Stimulated activated CD4-positive, alpha-beta T cell treated with anti-CD3 and anti-CD28 coated beads, Interleukin-15, amount 100 ng/mL, for 48 hours (primary cell): ENCODE data around the gene AKR1C2.
"Not testable (repeated sequence)": the region's sequence is repeated elsewhere in the genome, so short reads cannot be mapped to it uniquely, and the experiment has no call there.

ENCODE experiments used
- DNase-seq, 2 donors: peaks; one replicate each; pipeline ENCODE4 v3.0.0-alpha.2; 2020; ENCODE audit warnings: low read depth in 2 of 2

The AKR1C2 gene

DNA sequence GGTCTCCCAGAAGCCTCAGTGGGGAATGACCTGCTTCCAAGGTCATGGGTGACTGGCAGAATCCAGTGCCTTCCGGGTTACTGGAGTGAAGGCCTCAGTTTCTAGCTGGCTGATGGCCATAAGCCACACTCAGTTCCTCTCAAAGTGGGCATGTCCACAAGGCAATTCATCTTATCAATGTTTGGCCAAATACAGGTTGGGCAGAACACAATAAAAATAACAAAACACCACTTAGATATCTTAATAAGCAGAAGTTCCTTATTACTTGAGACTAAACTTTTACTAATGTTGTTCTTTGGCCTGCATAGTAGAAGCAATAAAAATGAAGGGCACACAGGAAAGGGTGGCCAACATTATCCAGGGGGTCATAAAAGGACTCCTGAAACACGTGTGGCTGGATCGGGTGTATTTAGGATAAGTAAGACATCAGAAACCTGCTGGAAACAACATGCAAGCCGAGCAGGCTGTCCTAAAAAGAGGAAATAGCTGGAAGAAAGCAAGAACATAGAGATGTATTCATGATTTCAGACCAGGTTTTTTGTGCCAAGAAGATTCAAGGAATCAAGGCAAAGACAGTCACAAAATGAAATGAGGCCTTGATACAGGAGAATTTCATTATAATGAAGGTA, 19.6 kb upstream of the AKR1C2 start:
- no peak for DNase-seq

DNA sequence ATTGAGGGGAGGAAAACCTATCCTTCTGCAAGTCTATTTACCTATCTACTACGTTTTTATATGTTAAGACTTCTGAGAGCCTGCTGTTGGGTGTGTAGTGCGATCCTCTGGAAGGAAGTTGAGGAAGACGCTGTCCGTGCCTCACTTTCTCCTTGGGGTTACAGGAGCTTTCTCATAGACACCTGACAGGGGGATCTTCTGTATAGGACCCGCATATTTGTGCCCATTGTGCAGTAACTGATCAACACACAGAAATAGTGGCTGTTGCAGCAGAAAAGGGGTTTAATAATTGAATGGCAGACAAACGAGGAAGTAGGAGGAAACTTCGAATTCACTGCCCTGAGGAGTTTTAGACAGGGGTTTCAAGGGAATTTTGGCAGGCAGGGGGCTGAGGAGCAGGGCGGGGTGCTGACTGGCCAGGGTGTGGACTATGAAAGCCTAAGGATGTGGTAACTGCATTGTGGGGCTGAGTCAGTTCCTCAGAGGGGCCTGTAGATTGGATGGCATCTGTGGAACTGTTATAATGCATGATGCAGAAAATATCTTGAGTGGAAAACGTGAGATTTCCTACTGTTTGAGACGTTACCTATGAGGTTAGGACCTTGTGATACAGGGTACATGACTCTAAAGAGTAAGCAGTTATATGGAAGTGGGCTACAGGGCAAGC, 18.1 kb upstream of the AKR1C2 start:
- not testable (repeated sequence) for DNase-seq

DNA sequence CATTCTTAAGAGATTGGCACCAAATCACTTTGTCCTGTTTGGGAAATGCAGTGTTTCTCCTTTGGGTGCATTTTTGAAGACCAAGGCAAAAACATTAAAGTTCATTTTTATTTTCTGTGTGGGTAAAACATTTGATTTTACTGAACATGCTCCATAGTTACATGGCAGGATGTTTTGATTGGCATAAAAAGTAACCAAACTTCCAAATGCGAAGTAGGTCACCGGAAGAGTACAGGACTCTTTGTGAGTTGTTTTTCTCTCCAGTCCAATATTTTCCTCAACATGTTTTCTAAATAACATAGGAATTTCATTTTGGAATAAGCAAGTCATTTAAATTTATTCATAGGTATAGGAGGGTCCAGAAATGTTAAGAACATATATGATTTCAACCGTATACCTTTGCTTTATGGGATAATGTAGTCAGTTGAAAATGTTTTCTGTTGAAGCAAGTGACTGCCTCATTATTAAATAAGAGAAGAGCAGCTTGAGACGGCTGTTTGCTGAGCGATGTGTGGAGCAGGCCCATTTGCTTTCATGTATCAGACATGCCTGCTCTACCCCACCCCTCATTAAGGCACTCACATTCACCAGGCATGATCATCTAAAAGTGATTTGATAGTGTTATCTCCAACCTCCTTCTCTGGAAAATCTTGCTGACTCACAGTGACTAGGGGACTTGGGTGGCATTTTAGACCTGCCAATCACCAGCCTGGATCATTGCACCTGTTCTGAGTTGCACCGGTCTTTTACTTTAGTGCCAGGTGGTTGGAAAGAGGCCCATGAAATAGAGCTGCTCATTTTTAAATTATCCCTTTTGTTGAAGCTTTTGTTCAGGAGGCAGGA, 16.3 kb upstream of the AKR1C2 start:
- DNase-seq = not testable (repeated sequence)

DNA sequence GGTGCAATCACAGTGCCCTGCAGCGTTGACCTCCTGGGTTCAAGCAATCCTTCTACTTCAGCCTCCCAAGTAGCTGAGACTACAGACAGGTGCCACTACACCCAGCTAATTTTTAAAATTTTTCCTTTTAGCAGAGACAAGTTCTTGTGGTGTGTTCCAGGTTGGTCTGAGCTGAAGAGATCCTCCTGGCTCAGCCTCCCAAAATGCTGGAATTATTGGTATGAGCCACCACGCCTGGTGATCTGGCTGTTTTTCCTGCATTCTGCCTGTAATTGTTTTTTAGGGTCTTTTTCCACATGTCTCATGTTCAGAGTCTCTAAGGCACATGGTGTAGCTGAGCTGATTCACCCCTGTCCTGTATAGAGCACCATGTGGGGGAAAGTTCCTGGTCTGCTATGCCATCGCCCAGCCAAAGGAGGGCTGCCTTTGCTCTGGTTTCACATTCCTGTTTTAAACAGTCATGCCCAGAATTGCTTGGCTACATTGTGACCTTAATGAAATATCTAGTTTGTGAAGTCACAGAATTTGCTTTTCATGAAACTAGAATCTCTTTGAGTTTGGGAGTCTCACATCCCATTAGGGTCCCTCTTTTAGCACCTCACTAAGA, 15.1 kb upstream of the AKR1C2 start:
- not testable (repeated sequence) for DNase-seq

DNA sequence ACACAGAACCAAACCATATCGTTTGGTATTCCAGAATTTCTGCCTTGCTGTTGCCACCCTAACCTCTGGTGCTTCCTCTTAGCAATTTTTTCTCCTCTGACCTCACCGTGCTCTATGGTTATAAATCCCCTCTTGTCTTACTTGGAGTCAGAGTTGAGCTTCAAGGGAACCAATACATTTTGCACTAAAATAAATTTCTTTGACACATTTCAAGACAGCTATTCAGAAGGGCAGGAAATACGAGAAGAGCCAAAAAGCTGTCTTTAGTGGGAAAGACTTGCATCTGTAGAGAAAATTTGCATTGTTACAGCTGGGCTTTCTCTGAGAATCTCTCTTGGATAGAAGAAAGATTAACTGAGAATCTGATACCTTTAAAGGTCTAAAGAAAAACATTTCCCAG, 14.5 kb upstream of the AKR1C2 start:
- no peak for DNase-seq

DNA sequence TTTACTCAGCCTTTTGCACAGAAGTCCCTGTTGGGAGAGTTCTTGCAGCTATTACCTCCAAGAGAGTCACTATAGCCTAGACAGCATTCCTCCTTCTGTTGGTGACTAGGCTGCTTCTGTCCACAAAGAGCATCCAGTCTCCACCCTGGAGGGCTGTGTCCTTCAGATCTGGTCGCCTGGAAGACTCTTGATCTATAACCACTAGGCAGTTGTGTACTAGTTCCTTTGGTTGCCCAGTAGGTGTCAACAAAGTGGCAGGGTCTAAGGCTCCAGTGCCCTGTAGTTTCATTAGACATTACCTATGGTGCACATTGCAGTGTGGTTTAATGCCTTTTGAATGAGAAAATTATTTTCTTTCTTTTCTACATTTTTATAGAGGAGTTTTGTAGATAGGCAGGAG, 11.3 kb upstream of the AKR1C2 start:
- no peak for DNase-seq

DNA sequence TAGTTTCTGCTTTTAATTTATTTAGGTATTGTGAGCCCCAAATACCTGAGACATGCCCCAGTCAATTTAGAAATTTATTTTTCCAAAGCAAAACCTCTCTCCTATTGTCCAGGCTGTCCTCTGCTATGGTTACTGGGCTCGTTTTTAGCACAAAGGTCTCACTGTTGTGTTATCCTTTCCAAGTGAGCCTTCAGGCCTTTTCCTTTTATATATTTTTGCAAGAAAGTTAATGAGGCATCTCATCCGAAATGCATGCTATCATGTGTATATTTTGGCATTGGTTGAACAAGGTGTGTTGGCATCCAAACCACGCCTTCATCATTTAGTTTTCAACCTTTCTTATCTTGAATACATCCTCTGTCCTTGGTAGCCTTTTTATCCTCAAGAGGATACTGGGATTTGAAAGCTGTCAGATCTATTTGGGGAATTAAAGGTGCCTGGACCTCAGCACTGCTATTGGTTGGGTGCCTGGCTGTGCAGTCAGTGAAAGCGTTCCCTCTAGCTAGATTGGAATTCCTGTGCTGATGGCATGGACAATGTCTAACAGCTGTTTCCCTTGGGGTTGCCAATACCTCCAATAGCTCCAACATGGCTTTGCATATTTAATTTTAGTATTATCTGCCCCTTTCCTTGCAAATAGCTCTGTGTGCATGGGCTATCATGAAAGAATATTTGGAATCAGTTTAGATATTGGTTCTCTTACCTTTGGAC, 10.7 kb upstream of the AKR1C2 start:
- DNase-seq = not testable (repeated sequence)

DNA sequence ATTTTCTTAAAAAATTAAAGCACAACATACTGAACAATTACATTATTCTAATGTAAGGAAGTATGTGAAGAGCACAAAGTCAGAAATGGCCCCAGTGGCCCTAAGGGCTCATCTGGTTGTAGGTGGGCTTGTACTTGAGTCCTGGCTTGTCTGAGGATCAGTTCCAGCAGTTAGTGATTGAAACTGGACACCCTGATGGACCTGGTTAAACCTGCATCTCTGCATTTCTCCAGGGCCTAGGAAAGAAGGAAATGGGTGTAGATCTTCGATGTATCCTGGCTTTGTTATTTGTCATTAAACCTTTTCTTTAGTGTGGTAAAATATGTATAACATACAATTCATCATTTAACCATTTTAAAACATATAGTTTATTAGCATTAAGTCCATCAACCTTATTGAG, 9.7 kb upstream of the AKR1C2 start:
- no peak for DNase-seq

DNA sequence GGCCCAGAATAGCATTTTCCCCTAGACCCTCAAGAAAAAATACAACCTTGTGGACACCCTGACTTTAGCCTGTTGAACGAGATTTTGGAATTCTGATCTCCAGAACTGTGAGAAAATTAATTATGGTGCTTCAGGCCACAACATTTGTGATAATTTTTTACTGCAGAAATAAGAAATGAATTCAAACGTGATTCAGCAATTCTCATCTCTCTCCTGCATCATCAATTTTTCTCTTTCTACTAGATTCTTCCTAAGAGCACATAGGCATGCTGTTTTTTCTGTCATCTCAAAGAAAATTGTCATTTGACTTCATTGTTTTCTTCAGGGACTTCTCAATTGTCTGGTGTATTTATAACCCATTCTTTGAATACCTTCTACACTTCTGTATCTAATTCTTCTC, 8.9 kb upstream of the AKR1C2 start:
- no peak for DNase-seq

DNA sequence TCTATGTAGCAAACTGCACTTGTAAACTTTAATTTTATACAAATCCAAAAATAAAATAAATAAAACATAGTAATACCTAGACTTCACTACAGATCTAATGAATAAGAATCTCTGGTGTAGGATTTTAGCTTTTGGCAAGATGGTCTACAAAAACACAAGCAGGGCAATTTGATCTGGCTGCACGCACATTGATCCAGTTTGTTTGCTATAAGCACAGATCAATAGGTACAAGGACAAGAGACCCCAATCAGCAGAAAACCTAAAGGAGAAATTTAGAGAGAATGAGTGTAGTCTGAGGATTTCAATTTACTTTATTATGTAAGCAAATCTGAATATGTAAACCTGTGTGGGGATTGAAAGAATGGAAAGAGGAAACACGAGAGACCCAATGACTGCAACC, 7.7 kb upstream of the AKR1C2 start:
- DNase-seq = not testable (repeated sequence)

DNA sequence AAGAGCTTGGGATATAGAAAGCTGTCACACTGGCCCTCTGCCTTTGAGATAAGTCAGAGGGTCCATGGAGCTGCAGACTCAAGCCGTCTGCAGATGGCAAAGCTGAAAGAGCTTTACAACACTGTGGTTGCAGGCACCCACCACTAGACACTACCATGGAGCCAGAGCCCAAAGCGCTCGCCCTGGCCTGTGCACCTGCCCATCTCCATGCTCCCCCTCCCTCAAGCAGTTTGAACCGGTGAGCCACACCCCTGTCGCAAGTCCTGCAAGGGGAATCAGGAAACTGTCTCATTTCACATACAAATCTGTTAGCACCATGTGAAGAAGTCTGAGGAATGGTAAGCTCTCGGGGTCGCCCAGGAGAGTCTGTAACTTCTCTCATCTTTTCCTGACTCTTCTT, 6.4 kb upstream of the AKR1C2 start:
- DNase-seq = not testable (repeated sequence)

DNA sequence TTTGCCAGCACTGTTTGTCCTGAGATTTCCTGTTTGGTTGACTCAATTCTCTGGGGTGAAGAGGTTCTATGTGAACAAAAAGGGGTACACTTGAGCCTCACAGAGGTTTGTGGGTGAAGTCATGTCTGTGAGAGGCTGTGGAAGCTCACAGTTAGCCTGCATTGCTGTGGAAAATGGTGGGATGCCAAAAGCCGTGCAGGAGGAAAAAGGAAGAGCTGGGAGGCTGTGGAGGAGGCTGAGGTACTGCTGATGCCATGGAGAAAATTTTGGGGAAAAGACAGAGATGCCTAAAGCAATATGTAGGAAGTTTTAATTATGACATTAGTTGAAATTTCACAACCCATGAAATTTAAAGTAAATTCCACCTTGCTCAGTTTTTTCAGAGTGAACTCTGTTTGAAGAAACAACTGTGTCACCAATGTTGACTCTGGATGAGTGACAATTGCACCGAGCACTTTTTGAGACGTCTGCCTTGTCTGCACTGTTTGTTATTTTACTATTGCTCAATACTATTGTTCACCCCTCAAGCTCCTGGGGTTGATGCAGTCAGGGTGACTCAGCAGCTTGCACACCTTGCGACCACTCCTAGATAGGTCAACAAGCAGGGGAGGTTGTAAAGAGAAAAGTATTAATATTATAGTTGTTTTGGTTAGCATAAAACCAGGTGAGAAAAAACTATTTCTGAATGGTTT, 5.3 kb upstream of the AKR1C2 start:
- DNase-seq = not testable (repeated sequence)

DNA sequence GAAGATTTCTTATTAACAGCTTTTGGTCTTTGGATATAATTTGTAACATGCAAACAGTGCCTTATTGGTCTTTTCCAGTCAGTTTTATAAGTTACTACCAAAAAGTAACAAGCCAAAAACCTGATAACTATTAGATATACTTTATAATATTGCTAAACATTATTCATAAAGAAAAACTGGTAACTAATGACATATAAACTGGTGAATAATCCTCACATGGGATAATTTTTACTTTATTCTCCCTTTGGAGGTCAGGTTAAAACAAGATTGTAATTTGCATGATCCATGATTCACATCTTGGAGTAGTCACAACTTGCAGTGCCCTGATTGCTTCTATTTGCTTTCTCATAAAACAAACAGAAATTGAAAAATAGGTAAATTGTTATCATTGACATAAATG, 844 bp upstream of the AKR1C2 start:
- DNase-seq = not testable (repeated sequence)

DNA sequence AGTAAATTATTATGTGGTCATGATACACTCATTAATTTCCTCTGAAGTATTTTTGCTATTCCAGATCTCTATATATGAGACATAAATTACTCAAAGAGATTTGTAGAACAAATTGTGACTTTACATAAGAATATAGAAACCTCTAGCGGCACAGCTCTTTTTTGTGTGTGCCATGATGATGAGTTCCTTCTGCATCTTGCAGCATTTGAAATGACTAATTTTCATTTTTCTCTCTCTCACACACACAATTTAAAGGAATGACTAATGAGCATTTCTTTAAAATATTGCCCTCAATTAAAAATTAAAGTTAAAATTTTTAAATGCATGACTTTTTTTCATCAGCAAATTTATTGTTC, 351 bp upstream of the AKR1C2 start:
- not testable (repeated sequence) for DNase-seq

DNA sequence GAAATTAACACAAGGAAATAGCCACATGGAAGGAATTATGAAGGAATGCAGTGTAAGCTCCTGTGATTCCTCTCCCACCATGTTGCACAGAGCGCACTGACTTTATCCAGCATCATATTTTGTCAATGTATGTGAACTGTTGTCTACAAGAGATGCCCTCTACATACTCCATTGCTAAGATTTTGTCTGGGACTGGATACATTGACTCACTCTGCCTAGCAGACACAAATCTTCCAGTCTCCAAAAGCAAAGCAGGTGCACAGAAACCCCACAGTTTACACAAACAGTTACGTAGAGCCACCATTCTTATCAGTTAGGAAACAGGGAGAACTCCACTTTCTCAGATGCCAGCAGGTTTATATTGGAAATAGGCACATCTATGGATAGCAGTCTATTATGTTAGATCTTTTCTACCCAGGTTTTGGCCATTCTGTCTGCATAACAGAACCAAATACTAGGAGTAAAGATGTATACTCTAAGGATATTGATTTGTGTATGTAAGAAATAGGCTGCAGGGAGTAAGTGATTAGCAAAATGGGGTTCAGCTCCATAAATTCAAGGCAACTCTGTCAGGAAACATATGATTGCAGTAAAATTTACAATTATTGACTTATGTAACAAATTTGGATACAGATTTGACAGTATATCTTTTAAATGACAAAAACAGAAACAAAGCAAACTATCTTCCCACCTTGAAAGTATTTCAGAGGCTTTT, 1.5 kb downstream of the AKR1C2 start:
- no peak for DNase-seq

DNA sequence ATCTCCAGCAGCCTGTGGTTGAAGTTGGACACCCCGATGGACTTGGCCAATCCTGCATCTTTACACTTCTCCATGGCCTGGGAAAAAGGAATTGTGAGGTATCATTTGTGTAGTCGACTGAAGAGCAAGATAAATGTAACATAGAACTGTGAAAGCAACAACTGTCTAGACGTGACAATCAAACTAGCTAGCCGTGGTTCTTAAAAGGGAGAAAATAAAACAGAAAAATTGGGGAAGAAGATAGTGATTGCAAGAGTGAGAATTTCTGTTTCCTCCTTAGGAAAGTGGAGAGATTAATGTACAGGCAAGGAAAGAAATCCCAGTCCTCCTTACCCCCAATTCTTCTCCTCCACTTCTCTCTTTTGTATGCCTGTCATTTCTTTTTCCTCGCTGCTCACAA, 5.0 kb downstream of the AKR1C2 start:
- DNase-seq = no peak

DNA sequence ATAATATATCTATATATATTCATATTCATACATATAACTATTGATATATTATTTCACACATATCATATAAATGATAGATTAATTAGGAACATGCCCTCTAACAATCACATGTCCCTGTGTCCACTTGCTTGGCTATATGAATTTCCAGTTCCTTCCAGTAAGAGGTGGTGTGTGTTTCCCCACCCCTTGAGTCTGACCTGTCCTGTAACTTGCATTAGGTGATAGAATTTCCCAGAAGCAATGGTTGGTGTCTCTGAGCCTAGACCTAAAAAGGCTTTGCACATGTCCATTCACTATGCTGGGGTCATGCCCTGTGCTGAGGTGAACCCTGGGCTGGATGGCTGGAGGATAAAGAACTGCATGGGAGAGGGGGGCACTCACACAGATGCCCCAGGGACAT, 9.4 kb downstream of the AKR1C2 start:
- DNase-seq = not testable (repeated sequence)

DNA sequence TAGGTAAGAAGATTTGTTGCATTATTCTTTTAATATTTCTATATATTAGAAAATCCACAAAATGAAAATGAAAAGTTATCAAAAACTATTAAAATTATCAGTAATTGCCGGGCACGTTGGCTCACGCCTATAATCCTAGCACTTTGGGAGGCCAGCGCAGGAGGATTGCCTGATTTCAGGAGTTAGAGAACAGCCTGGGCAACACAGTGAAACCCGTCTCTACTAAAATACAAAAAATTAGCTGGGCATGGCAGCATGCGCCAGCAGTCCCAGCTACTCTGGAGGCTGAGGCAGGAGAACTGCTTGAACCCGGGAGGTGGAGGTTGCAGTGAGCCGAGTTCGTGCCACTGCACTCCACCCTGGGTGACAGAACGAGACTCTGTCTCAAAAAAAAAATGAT, 11.1 kb downstream of the AKR1C2 start:
- DNase-seq = not testable (repeated sequence)

DNA sequence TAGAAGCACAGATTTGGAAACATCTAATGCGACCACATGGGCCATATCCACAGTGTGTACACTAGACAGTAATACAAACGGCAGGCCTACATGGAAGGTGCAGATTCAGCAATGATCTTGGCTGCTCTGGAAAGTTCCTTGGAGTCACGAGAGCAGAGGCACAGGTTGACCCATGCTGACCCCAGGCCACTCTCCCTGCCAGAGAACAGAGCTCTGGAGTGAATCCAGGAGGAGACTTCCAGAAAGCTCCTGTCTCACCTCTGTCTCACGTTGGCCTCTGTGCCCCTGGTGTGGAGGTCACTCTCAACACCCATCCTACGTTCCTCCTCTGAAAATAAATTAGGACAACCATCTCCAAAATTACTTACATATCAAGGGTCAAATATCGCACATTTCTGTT, 12.2 kb downstream of the AKR1C2 start:
- DNase-seq = not testable (repeated sequence)

DNA sequence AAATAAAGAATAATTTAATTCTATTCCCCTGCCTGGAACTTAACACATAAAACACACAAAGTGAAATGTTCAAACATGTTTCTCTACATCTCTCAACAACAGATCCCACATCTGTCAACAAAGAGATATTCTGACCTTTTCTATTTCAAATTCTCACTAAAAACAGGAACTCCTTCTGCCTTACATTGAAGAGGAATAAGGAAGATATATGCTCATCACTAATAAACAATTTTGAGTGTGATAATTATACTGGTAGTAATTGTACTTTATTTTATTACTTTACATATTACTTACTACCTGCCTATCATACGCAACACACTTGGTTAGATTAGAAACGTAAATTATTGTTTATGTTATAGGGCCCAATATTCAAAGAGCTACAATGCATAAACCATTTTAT, 13.4 kb downstream of the AKR1C2 start:
- DNase-seq = no peak
